HepG2 (cell line): ENCODE results near the gene SOX8.

Source experiments
- AGO2 ChIP-seq: fragments of 200-400 bp; formaldehyde crosslinking; optimal IDR thresholded peaks from 2 replicates; pipeline ENCODE3; 2017; ENCODE audit warnings: mild to moderate bottlenecking, low read depth, low read length, moderate library complexity
- CTCF ChIP-seq: sonication (generic); formaldehyde crosslinking; IDR thresholded peaks from 2 replicates; pipeline ENCODE4 v1.5.0; 2020; ENCODE audit warnings: mild to moderate bottlenecking, missing genetic modification reagents, moderate library complexity
- RAD21 ChIP-seq: fragments of 450-650 bp; formaldehyde crosslinking; IDR thresholded peaks from 2 replicates; pipeline ENCODE4 v1.5.0; 2020; ENCODE audit warnings: mild to moderate bottlenecking
- SP1 ChIP-seq, 2 experiments: fragments of 450-650 bp in 1 of 2; sonication (generic) in 1 of 2; formaldehyde crosslinking in 1 of 2; IDR thresholded peaks; 2 replicates each; pipeline versions ENCODE4 v1.4.0 to v1.6.1; 2016 to 2020; ENCODE audit warnings: missing genetic modification reagents in 1 of 2
- TBL1XR1 ChIP-seq: fragments of 150-350 bp; IDR thresholded peaks from 2 replicates; pipeline ENCODE4 v1.6.1; 2014; ENCODE audit warnings: borderline replicate concordance, low read length; ENCODE audit not compliant: partially characterized antibody
- TFAP4 ChIP-seq: sonication (generic); IDR thresholded peaks from 2 replicates; pipeline ENCODE4 v1.6.1; 2016; ENCODE audit warnings: low read depth, borderline replicate concordance
- ZNF597 ChIP-seq: sonication (generic); formaldehyde crosslinking; IDR thresholded peaks from 2 replicates; pipeline ENCODE4 v1.5.0; 2020; ENCODE audit warnings: missing genetic modification reagents

- TF ChIP-seq TBL1XR1 = no peak
- TF ChIP-seq CTCF = no peak; the same call in 1 of the 2 replicates
- peak; percentile 27; the same call in 1 of the 2 replicates for TF ChIP-seq TFAP4
- TF ChIP-seq ZNF597 (CRISPR knock-in tag) = no peak
- TF ChIP-seq SP1 (IDR thresholded peaks at IDR 0.05) = no peak
- TF ChIP-seq SP1 (CRISPR knock-in tag; IDR thresholded peaks at IDR 0.05) = no peak
- TF ChIP-seq AGO2 = no peak
- TF ChIP-seq RAD21 (CRISPR knock-in tag) = no peak
Measured at GRCh38 chr16:976389-976931, 5.1 kb upstream of the SOX8 start.
